Caco-2 (cell line): Measurements from ENCODE around the gene ACTN1. TPM values are rescaled to one million over a fixed set of nuclear protein-coding genes. Genes with fewer than 3 reads are reported as not detected.

Source experiments
- BruUV-seq: library from RNA; stranded (reverse); fragments of 400-500 nt; replicated peaks from 2 replicates; lab custom pipeline; 2021; lab: Mats Ljungman, UMichigan
- CTCF ChIA-PET: fragments of 300-600 bp; sonication (Branson Sonifier 250); formaldehyde crosslinking; loops from one replicate; lab custom pipeline; 2022; ENCODE audit warnings: antibody characterized with exemption; lab: Charles Lee
- POLR2A ChIA-PET: fragments of 300-600 bp; sonication (Branson Sonifier 250); formaldehyde crosslinking; loops from one replicate; lab custom pipeline; 2022; ENCODE audit warnings: antibody characterized with exemption; lab: Charles Lee
- DNase-seq, 2 experiments: peaks; one replicate each; pipeline versions ENCODE4 v3.0.0 to v3.0.0-alpha.2; 2020 to 2022
- H3K27me3 ChIP-seq: replicated peaks from 2 replicates; pipeline ENCODE4 v1.6.0; 2011; ENCODE audit warnings: low read length; ENCODE audit not compliant: control insufficient read depth, insufficient read depth
- H3K36me3 ChIP-seq: 2 replicates; pipeline ENCODE4 v1.5.1; 2011; ENCODE audit warnings: low read length; ENCODE audit not compliant: control insufficient read depth, insufficient read depth
- H3K4me1 ChIP-seq: fragments of 250-450 bp; sonication (Bioruptor Pico); 2 replicates; pipeline ENCODE4 v1.5.1; 2020; ENCODE audit warnings: mild to moderate bottlenecking
- H3K4me3 ChIP-seq: 2 replicates; pipeline ENCODE4 v1.5.1; 2011; ENCODE audit warnings: low read depth, mild to moderate bottlenecking, control low read depth, low read length
- H3K9me3 ChIP-seq: fragments of 250-450 bp; sonication (Bioruptor Pico); 2 replicates; pipeline ENCODE4 v1.5.1; 2020; ENCODE audit warnings: mild to moderate bottlenecking, moderate library complexity
- H3K27ac Mint-ChIP-seq: one replicate; pipeline ENCODE4 v1.8.0; 2022; ENCODE audit warnings: mixed read lengths; ENCODE audit not compliant: unreplicated experiment
- H3K27me3 Mint-ChIP-seq: one replicate; pipeline ENCODE4 v1.8.0; 2022; ENCODE audit warnings: mixed read lengths; ENCODE audit not compliant: insufficient read depth, unreplicated experiment
- H3K36me3 Mint-ChIP-seq: one replicate; pipeline ENCODE4 v1.8.0; 2022; ENCODE audit warnings: mild to moderate bottlenecking, mixed read lengths; ENCODE audit not compliant: insufficient read depth, unreplicated experiment
- H3K4me1 Mint-ChIP-seq: one replicate; pipeline ENCODE4 v1.8.0; 2022; ENCODE audit warnings: low read depth, mixed read lengths; ENCODE audit not compliant: unreplicated experiment
- H3K4me3 Mint-ChIP-seq: one replicate; pipeline ENCODE4 v1.8.0; 2022; ENCODE audit warnings: mild to moderate bottlenecking, moderate library complexity, mixed read lengths; ENCODE audit not compliant: unreplicated experiment
- H3K9me3 Mint-ChIP-seq: one replicate; pipeline ENCODE4 v1.8.0; 2022; ENCODE audit warnings: mixed read lengths; ENCODE audit not compliant: unreplicated experiment
- intact Hi-C: fragments of 100-400 bp; cut with micrococcal nuclease; formaldehyde crosslinking; loops from one replicate; pipeline ENCODE4 v1.10.0; 2022; ENCODE audit not compliant: unreplicated experiment
- total RNA-seq: library from RNA; stranded (reverse); gene quantifications from 2 replicates; pipeline ENCODE4 v1.2.3, GENCODE V29; 2022
- TF ChIP-seq, protein P1 (sequence below), 2 experiments: fragments of 200-600 bp in 1 of 2; IDR thresholded peaks; 1 replicate in 1 of 2; 2 replicates in 1 of 2; pipeline versions ENCODE4 v1.5.1 to v1.8.0; 2011 to 2022; ENCODE audit warnings: antibody characterized with exemption in 1 of 2, control low read depth in 1 of 2, inconsistent platforms in 1 of 2, low read depth in 1 of 2, low read length in 1 of 2, mild to moderate bottlenecking in 1 of 2, moderate library complexity in 1 of 2; ENCODE audit not compliant: insufficient read depth in 1 of 2, severe bottlenecking in 1 of 2, unreplicated experiment in 1 of 2

Gene ACTN1
- total RNA-seq, 1 experiment from 2014 or later, result 170 TPM

GRCh38 chr14:68959035-68959434, 20.1 kb downstream of the ACTN1 start:
- no TSS peak for BruUV-seq
- Mint-ChIP-seq H3K27ac (no peak overlapping the region), H3K4me1 (peaks cover 16% of the 10 kb centered on the region), H3K27me3 (no peaks in the 10 kb centered on the region), H3K9me3 (no peaks in the 10 kb centered on the region), H3K4me3 (no peak overlapping the region), H3K36me3 (peaks cover 54% of the 10 kb centered on the region)
- no peaks in the 10 kb centered on the region for H3K9me3 ChIP-seq
- ChIA-PET POLR2A (interaction anchor here (0.6 kb wide), 1 partner anchor 38 kb away, joined by 3 read pairs; no protein-coding TSS in a partner anchor), CTCF (interaction anchor here (0.9 to 1.6 kb wide), 2 partner anchors 14 to 48 kb away, joined by 3 read pairs; no protein-coding TSS in a partner anchor)
- no peak for DNase-seq
- TF ChIP-seq, protein P1, sequence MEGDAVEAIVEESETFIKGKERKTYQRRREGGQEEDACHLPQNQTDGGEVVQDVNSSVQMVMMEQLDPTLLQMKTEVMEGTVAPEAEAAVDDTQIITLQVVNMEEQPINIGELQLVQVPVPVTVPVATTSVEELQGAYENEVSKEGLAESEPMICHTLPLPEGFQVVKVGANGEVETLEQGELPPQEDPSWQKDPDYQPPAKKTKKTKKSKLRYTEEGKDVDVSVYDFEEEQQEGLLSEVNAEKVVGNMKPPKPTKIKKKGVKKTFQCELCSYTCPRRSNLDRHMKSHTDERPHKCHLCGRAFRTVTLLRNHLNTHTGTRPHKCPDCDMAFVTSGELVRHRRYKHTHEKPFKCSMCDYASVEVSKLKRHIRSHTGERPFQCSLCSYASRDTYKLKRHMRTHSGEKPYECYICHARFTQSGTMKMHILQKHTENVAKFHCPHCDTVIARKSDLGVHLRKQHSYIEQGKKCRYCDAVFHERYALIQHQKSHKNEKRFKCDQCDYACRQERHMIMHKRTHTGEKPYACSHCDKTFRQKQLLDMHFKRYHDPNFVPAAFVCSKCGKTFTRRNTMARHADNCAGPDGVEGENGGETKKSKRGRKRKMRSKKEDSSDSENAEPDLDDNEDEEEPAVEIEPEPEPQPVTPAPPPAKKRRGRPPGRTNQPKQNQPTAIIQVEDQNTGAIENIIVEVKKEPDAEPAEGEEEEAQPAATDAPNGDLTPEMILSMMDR (IDR thresholded peaks at IDR 0.05; ENCODE audit: insufficient read depth in 1 of 2, low read depth in 1 of 2, low read length in 1 of 2, severe bottlenecking in 1 of 2, unreplicated experiment in 1 of 2), result no peak
- intact Hi-C loops, result no loop called here
- H3K36me3 ChIP-seq, result no peaks in the 10 kb centered on the region
- H3K4me1 ChIP-seq, result peaks cover 17% of the 10 kb centered on the region
- H3K4me3 ChIP-seq, result no peak overlapping the region
- no peaks in the 10 kb centered on the region for H3K27me3 ChIP-seq

DNA sequence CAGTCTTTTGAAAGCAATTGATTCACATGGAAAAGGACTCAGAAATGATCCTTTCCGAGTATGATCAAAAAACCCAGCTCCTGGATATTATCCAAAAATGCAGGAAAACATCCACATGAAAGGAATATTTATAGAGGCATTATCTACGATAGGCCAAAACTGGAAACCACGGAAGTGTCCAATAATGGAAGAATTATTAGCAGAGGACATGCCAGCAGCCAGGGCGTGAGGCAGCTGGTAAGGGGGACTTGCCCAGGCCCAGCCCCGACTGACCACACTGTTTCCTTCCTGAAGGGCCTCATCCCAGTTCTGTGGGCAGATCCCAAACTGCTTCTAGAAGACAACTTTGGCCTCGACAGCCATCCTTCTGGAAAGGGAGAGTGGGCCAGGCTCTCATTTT, 20.5 kb downstream of the ACTN1 start:
- no peaks in the 10 kb centered on the region for H3K27me3 Mint-ChIP-seq
- no peak overlapping the region for H3K27ac Mint-ChIP-seq
- H3K4me3 Mint-ChIP-seq, result no peak overlapping the region
- DNase-seq, result no peak
- H3K9me3 ChIP-seq, result no peaks in the 10 kb centered on the region
- H3K4me1 Mint-ChIP-seq, result peaks cover 16% of the 10 kb centered on the region
- ChIA-PET POLR2A (interaction anchor here (0.6 kb wide), 1 partner anchor 39 kb away, joined by 3 read pairs; no protein-coding TSS in a partner anchor), CTCF (interaction anchor here (0.9 to 1.6 kb wide), 2 partner anchors 13 to 47 kb away, joined by 3 read pairs; no protein-coding TSS in a partner anchor)
- H3K36me3 Mint-ChIP-seq, result peaks cover 52% of the 10 kb centered on the region
- H3K36me3 ChIP-seq, result no peaks in the 10 kb centered on the region
- intact Hi-C loops, result no loop called here
- no TSS peak for BruUV-seq
- TF ChIP-seq, protein P1 (IDR thresholded peaks at IDR 0.05; ENCODE audit: insufficient read depth in 1 of 2, low read depth in 1 of 2, low read length in 1 of 2, severe bottlenecking in 1 of 2, unreplicated experiment in 1 of 2), result no peak
- no peak overlapping the region for H3K4me3 ChIP-seq
- no peaks in the 10 kb centered on the region for H3K9me3 Mint-ChIP-seq
- H3K27me3 ChIP-seq, result no peaks in the 10 kb centered on the region
- H3K4me1 ChIP-seq, result peaks cover 12% of the 10 kb centered on the region; the same call in 1 of the 2 replicates

DNA sequence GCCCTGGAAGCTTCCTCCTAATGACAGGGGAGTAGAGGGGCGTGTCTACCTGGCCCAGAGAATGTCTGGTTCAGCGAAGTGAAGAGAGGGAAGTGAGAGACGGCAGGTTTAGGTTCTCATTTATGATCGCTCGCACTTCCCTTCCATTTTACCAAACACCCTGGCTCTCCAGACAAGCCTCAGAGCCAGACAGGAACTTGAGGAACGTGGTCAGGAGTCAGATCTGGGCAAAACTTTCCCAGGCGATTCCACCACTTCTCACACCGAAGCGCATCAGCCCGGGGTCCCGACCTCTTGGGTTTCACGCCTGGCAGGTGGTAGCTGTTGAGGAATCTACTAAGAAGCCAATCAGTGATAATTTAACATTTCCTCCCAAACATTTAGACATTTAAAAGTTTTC, 21.3 kb downstream of the ACTN1 start:
- Histone ChIP-seq H3K4me3 (no peak overlapping the region), H3K4me1 (peaks cover 12% of the 10 kb centered on the region; the same call in 1 of the 2 replicates), H3K36me3 (no peaks in the 10 kb centered on the region), H3K9me3 (no peaks in the 10 kb centered on the region), H3K27me3 (no peaks in the 10 kb centered on the region)
- H3K9me3 Mint-ChIP-seq, result no peaks in the 10 kb centered on the region
- no peaks in the 10 kb centered on the region for H3K27me3 Mint-ChIP-seq
- DNase-seq, result no peak
- CTCF ChIA-PET, result no interaction called here
- intact Hi-C loops, result no loop called here
- BruUV-seq, result no TSS peak
- H3K4me3 Mint-ChIP-seq, result no peak overlapping the region
- H3K36me3 Mint-ChIP-seq, result peaks cover 45% of the 10 kb centered on the region
- POLR2A ChIA-PET, result no interaction called here
- H3K27ac Mint-ChIP-seq, result no peak overlapping the region
- H3K4me1 Mint-ChIP-seq, result peaks cover 16% of the 10 kb centered on the region
- TF ChIP-seq, protein P1 (IDR thresholded peaks at IDR 0.05; ENCODE audit: insufficient read depth in 1 of 2, low read depth in 1 of 2, low read length in 1 of 2, severe bottlenecking in 1 of 2, unreplicated experiment in 1 of 2), result no peak
